Stimulated activated CD4-positive, alpha-beta T cell treated with anti-CD3 and anti-CD28 coated beads, Interleukin-4, amount 100 ng/mL, for 1 hour (primary cell): Measurements from ENCODE around the gene FAM13A.
"Not testable (repeated sequence)": the region's sequence is repeated elsewhere in the genome, so short reads cannot be mapped to it uniquely, and the experiment has no call there.

Source experiments
- DNase-seq: peaks from one replicate; pipeline ENCODE4 v3.0.0-alpha.2; 2020

The FAM13A gene

GRCh38 chr4:89056953-89057398 lies at the start of gene FAM13A:
Gene FAM13A, minus strand, starts transcription at chr4:89057185. Its CDS starts 221 bp downstream, at chr4:89056964.
- DNase-seq: no peak

GRCh38 chr4:89105726-89106125 lies 48.7 kb upstream of the FAM13A start:
- DNase-seq: no peak

GRCh38 chr4:89101256-89102161 lies 44.5 kb upstream of the FAM13A start:
- no peak for DNase-seq

- no peak for DNase-seq
Observed at GRCh38 chr4:89100853-89101252, 43.9 kb upstream of the FAM13A start.

DNA sequence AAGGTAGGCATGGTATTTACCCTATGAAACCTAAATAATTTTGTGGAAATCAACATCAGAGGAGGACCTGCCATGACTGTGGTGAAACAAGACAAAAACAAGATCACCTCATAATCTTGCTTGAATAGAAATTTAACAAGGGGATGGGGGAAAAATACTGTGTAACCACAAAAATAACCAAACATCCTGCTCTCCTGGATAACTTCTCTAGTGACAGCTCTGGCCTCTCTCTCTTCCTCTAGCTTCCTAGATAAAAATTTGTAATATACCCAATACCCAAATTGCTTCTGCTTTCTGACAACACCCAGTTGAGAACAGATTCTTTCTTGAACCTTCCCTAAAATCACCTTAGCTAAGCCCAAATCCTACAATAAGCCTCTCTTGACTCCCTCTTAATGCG lies 42.5 kb upstream of the FAM13A start:
- DNase-seq: no peak

DNA sequence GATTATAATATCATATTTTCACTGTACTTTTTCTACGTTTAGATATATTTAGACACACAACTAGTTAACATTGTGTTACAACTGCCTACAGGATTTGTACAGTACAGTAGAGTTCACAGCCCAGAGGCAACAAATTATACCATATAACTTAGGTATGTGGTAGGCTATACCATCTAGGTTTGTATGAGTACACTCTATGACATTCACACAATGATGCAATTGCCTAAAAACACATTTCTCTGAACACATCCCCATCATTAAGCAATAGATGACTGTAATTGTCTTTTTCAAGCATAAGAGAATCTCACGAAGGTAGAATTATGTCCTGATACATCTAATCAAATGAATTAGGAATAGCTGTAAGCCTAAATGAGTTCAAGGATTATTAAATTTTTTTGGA lies 42.0 kb upstream of the FAM13A start:
- no peak for DNase-seq

DNA sequence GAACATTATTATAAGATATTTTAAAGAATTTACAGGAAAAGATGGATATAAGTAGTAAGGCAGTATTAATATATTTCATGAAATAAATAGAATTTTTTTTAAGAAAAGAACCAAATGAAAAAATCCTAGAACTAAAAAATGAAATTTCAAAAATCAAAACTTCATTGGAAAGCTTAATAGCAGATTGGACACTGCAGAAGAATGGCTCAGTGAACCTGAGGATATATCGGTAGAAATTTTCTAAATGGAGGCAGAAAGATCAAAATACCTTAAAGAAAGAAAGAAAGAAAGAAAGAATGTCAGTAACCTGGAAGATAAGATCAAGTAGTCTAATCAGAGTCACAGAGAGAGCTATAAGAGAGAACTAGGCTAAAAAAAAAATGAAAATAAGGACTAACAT lies 21.3 kb upstream of the FAM13A start:
- no peak for DNase-seq

GRCh38 chr4:89077761-89078160 lies 20.8 kb upstream of the FAM13A start:
- DNase-seq: no peak

- no peak for DNase-seq
Observed at GRCh38 chr4:89072921-89073320, 15.9 kb upstream of the FAM13A start.

GRCh38 chr4:89071311-89071710 lies 14.3 kb upstream of the FAM13A start:
- DNase-seq: no peak

- no peak for DNase-seq
Observed at GRCh38 chr4:89070041-89070440, 13.1 kb upstream of the FAM13A start.

DNA sequence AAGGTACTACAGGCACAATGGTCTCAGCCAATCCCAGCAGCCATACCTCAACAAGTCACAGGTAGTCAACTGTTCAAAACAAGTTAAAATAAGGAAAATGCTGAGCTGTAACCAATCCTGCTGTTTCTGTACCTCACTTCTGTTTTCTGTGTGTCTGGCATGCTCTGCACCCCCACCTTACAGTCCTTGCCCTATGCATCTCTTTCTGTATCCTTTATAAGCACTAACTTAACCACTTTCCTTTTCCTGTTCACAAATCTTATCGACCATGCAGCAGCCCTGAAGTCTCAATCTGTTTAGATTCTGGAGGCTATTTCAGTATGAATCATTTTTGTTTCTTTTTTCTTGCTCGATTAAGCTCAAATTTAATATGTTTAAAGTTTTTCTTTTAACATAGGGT lies 12.5 kb upstream of the FAM13A start:
- no peak for DNase-seq

DNA sequence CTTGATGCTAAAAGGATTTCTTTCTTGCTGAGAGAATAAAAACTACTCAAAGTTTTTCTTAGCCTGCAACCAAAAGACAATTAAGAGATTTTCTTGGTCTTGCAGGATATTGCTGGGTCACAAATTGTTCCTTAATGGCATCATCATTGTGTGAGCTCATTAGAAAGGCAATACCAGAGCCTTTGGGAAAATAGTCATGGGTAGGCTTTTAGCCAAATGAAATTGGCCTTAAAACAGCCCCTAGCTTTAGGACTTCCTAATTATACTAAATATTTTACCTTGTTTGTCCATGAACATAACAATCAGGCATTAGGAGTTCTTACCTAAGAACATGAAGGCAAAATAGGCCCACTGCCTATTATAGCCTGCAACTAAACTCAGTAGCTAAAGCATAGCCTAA lies 10.4 kb upstream of the FAM13A start:
- DNase-seq: no peak

GRCh38 chr4:89064848-89065247 lies 7.9 kb upstream of the FAM13A start:
- no peak for DNase-seq

DNA sequence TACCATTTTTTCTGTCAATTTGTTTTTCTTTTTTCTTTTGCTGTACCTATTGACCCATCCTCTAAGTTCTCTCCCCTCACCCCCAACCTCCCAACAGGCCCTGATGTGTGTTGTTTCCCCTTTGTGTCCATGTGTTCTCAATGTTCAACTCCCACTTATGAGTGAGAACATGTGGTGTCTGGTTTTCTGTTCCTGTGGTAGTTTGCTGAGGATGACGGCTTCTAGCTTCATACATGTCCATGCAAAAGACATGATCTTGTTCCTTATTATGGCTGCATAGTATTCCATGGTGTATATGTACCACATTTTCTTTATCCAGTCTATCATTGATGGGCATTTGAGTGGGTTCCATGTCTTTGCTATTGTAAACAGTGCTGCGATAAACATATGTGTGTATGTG lies 859 bp upstream of the FAM13A start:
- not testable (repeated sequence) for DNase-seq

DNA sequence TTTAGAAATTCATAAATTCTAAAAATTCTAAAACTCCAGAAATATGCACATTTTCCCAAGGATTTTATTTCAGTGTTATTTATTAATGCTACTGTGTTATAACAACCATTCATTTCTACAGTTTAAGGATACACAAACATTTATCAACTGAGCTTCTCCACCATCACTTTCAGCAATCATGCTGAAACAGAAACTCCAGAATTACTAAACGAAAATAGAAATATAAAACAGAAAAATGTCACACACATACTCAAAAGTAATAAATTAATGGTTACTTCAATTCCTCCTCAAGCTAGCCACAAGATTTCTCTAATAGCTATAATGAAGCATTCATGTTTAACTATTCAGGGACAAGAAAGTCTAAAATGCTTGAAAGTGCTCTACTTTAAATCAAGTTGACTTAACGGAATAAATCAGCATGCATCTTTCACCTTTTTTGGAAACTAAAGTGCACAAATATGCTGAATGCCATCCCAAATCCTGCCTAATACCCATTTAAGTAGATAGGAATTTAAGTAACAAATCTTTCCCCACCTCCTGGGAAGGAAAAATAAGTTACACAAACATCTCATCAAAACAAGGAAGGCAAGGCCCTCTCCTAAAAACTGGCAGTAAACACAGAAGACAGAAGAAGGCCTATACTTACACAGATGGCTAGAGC lies 563 bp downstream of the FAM13A start:
- no peak for DNase-seq

DNA sequence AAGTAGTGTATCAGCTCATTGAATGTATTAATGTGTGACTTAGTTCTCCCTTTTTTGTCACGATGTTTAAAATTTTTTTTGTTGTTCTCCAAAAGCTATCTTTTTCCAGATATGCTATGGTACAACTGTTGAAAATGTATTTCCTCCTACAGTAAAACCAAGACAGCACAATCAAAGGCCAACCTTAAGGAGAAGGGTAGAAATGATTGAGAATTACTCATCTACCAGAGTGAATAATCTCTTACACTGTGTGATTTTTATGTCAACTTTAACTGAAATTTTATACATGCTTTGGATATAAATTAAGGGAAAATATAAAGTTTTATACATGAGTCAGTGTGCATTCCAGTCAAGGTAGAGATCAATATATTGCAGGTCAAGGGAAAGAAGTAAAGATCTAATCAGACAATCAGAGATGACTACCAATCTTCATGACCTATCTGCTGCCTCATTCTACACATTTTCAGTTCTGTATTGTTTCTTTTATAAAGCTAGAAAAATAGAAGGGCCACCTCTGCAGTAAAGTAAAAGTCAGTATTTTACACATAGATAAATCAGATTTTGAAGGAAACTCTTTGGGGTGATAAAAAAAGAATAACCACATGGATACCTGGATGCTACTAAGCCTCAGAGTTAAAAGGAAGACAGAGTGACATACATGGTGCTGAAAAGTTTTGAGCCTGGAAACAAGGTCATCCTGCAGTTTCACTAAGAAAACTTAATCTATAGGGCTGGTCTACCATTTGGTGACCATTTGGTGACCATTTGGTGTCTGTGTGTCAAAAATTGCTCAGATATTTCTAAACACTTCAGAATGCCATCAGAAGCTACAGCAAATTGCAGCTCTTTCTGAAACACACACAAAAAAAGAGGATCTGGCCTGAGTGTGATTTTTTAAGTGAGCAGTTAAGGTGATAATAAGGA lies 1.6 kb downstream of the FAM13A start:
- no peak for DNase-seq

GRCh38 chr4:89054627-89055026 lies 2.4 kb downstream of the FAM13A start:
- no peak for DNase-seq

DNA sequence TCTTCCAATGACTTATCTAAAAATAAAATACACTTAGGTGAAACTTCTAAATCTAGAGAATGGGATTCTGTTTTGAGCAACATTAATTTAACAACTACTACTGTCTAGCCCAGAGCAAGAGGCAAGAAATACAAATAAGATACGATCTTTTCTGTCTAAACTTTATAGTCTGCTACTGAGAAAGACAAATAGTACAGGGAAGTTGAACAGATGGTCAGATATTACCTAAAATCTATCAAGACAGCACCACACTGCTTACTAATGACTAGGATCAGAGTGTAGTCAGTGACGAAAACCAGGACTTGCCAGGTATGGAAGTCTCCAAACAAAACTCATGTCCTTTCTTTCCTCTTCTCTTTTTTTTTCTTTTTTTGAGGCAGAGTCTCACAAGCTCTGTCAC lies 7.1 kb downstream of the FAM13A start:
- DNase-seq: no peak

- DNase-seq: no peak
Observed at GRCh38 chr4:89048906-89049601, 7.9 kb downstream of the FAM13A start.

GRCh38 chr4:89044147-89044900 lies 12.7 kb downstream of the FAM13A start:
- no peak for DNase-seq

DNA sequence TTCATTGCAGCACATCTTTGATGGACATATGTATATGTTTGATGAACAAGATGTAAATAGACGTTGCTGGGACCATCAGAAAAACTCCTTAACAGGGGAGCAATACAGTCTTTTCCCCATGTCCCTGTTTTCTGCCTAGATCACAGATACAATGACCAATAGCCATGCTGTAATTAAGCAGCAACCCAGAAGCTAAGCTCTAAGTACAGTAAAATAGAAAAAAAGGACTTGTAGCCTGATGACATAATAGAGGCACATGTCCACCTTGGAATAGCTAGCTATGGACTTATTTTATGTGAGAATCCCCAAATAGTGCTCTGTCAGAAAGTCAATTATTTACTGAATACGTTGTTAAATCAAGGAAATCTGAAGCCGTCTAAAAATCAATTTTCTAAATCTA lies 14.9 kb downstream of the FAM13A start:
- no peak for DNase-seq
